GM12875 (cell line): ENCODE measurements around the gene PAX3.

Experiments used
- H3K4me3 ChIP-seq: one replicate; pipeline ENCODE4 v1.5.1; 2011; ENCODE audit warnings: low read depth, low read length, control low read depth
- CTCF ChIP-seq: IDR thresholded peaks from 2 replicates; pipeline ENCODE4 v1.5.1; 2011; ENCODE audit warnings: low read depth, mild to moderate bottlenecking, control low read depth, inconsistent platforms, low read length, moderate library complexity, borderline replicate concordance; ENCODE audit not compliant: insufficient read depth

PAX3 gene

GRCh38 chr2:222332116-222332515 is 33.3 kb upstream of the PAX3 start:
- H3K4me3 ChIP-seq, result no peak overlapping the region
- TF ChIP-seq CTCF, result no peak

GRCh38 chr2:222330910-222331309 is 32.1 kb upstream of the PAX3 start:
- H3K4me3 ChIP-seq, result no peak overlapping the region
- no peak for TF ChIP-seq CTCF

- no peak for TF ChIP-seq CTCF
- no peak overlapping the region for H3K4me3 ChIP-seq
Observed at GRCh38 chr2:222322236-222322635, 23.4 kb upstream of the PAX3 start.

- no peak for TF ChIP-seq CTCF
Observed at GRCh38 chr2:222320436-222321395, 21.9 kb upstream of the PAX3 start.

GRCh38 chr2:222319586-222320435 is 21.0 kb upstream of the PAX3 start:
- 0 out of 2 replicates have a peak, but pooled peaks have one; percentile 4 for TF ChIP-seq CTCF
- H3K4me3 ChIP-seq, result peak overlapping the region; percentile 53

More at GRCh38 chr2:222320436-222321395, 21.9 kb upstream of the PAX3 start:
- peak overlapping the region; percentile 51 for H3K4me3 ChIP-seq

GRCh38 chr2:222318712-222319585 is 20.2 kb upstream of the PAX3 start:
- TF ChIP-seq CTCF, result peak; percentile 67
- peak overlapping the region; percentile 53 for H3K4me3 ChIP-seq
